Measurements from ENCODE around the gene SDF2L1. TPM values are rescaled to one million over a fixed set of nuclear protein-coding genes. Genes with fewer than 3 reads are reported as not detected.

The SDF2L1 gene
- polyA plus RNA-seq, 1 experiment: 22.8 TPM

GRCh38 chr22:21669026-21669425 is 26.9 kb downstream of the SDF2L1 start:
- POLR2A ChIA-PET: no interaction called here
- H3K36me3 ChIP-seq (ENCODE audit: control insufficient read depth, insufficient read depth, low read length): peaks cover 16% of the 10 kb centered on the region
- CTCF ChIA-PET: interaction anchor here (0.9 kb wide), 1 partner anchor 11 kb away, joined by 3 read pairs; no protein-coding TSS in a partner anchor

GRCh38 chr22:21672107-21672629 is 30.1 kb downstream of the SDF2L1 start:
- H3K4me3 ChIP-seq (ENCODE audit: low read depth, low read length): no peak overlapping the region
- no peaks in the 10 kb centered on the region for H3K27me3 ChIP-seq (ENCODE audit: control insufficient read depth, insufficient read depth, low read length)
- peaks cover 26% of the 10 kb centered on the region for H3K36me3 ChIP-seq (ENCODE audit: control insufficient read depth, insufficient read depth, low read length)
- no peak for DNase-seq (ENCODE audit: low read depth)
- TF ChIP-seq CTCF (IDR thresholded peaks at IDR 0.05; ENCODE audit: insufficient read depth, low read depth, low read length): no peak
- ChIA-PET CTCF (interaction anchor here (0.6 kb wide), 1 partner anchor 46 kb away, joined by 3 read pairs; no protein-coding TSS in a partner anchor), POLR2A (no interaction called here)

More at GRCh38 chr22:21669026-21669425, 26.9 kb downstream of the SDF2L1 start:
- Histone ChIP-seq H3K4me3 (ENCODE audit: low read depth, low read length) (no peak overlapping the region), H3K27me3 (ENCODE audit: control insufficient read depth, insufficient read depth, low read length) (no peaks in the 10 kb centered on the region)
- no peak for TF ChIP-seq CTCF (IDR thresholded peaks at IDR 0.05; ENCODE audit: insufficient read depth, low read depth, low read length)
- no peak for DNase-seq (ENCODE audit: low read depth)

DNA sequence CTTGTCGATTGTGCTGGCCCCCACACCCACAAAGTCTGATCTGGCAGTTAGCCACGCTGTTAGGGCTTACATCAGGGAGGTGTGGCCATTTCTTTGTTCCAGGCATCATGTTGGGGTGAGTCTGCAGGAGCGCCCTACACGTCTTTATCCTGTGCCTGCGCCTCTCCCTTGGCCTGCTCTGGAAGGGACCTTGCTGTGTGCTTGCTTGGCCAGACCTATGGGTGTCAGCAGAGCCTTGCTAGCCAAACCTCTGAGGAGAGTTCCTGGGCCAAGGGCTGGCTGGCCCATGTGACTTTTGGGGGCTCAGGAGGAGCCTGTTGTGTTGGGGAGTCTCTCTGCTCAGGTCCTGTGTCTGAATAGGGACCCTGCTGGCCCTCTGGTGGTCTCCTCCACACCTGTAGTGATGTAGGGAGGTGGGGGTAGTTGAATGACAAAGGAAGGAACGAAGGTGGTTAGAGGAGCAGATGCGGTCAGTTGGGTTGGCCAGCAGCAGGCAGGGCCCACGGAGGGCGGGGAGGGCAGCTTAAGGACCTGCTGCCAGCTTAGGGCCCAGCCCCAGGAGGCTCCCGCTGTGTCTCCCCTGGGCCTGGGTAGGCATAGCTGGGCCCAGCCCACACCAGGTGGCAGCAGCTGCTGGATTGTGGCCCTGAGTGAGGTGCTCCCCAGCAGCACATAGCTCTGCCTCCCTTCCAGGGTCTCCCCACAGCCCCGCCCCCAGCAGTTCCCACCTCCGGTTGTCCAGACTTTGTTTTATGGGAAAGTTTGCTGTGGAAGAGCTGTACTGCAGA is 31.6 kb downstream of the SDF2L1 start:
- POLR2A ChIA-PET: no interaction called here
- peaks cover 29% of the 10 kb centered on the region for H3K36me3 ChIP-seq (ENCODE audit: control insufficient read depth, insufficient read depth, low read length)
- no peak overlapping the region for H3K4me3 ChIP-seq (ENCODE audit: low read depth, low read length)
- CTCF ChIA-PET: interaction anchor here (1.7 kb wide), 1 partner anchor 299 kb away, joined by 3 read pairs; no protein-coding TSS in a partner anchor
- H3K27me3 ChIP-seq (ENCODE audit: control insufficient read depth, insufficient read depth, low read length): no peaks in the 10 kb centered on the region
- no peak for TF ChIP-seq CTCF (IDR thresholded peaks at IDR 0.05; ENCODE audit: insufficient read depth, low read depth, low read length)
- DNase-seq (ENCODE audit: low read depth): no peak

- CTCF ChIA-PET: interaction anchor here (1.7 kb wide), 1 partner anchor 298 kb away, joined by 3 read pairs; no protein-coding TSS in a partner anchor
- Histone ChIP-seq H3K27me3 (ENCODE audit: control insufficient read depth, insufficient read depth, low read length) (no peaks in the 10 kb centered on the region), H3K36me3 (ENCODE audit: control insufficient read depth, insufficient read depth, low read length) (peaks cover 29% of the 10 kb centered on the region), H3K4me3 (ENCODE audit: low read depth, low read length) (no peak overlapping the region)
- POLR2A ChIA-PET: interaction anchor here (0.5 kb wide), 1 partner anchor 61 kb away, joined by 3 read pairs; no protein-coding TSS in a partner anchor
- TF ChIP-seq CTCF (IDR thresholded peaks at IDR 0.05; ENCODE audit: insufficient read depth, low read depth, low read length): no peak
- no peak for DNase-seq (ENCODE audit: low read depth)
These were observed 32.6 kb downstream of the SDF2L1 start for GRCh38 chr22:21674638-21675245.
